ENCODE results near the gene EHD2. TPM values are rescaled to one million over a fixed set of nuclear protein-coding genes. Genes with fewer than 3 reads are reported as not detected.

EHD2 gene
- total RNA-seq, 4 donors from 2014 or later: 48.5 to 84.7 (median 70.5) TPM

DNA sequence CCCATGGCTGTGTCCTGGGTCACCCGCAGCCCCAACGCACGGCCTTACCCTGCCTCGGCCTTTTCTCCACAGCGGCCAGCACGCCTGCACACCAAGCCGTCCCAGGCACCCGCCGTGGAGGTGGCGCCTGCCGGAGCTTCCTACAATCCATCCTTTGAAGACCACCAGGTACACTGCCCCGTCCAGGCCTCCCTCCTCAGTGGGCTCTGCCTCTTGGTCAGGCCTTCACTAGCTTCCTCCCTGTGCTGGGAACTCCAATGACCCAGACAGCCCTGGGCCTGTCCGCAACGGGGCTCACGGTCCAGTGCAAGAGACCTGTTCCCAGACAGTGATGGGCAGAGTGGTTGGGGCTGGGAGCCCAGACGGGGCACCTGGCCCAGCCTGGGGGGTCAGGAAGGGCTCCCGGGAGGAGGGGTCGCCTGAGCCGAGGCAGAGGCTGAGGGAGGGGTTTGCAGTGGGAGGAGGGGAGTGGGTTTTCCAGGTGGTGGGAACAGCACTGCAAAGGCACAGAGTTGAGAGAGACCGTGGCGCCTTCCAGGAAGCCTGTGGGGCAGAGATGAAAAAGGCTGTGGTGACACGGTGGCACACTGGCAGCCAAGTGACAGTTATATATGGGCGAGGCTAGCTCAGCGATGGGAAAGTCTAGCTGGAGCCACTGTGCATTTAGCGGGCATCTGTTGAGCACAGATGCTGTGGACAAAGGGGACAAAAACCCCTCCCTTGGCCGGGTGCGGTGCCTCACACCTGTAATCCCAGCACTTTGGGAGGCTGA is 39.4 kb downstream of the EHD2 start:
- WGBS: 93% methylated on average over 23 of the region's 27 CpGs

GRCh38 chr19:47754206-47755064 is 41.2 kb downstream of the EHD2 start:
- Histone ChIP-seq H3K4me1 (no peaks in the 10 kb centered on the region), H3K36me3 (peaks cover 99% of the 10 kb centered on the region), H3K27me3 (no peaks in the 10 kb centered on the region), H3K4me3 (no peak overlapping the region), H3K27ac (no peak overlapping the region), H3K9me3 (no peaks in the 10 kb centered on the region)
- DNase-seq (ENCODE audit: low spot score in 2 of 2): peak in 1 of 2 donors; percentile 57
- 89% methylated on average over 19 of the region's 37 CpGs for WGBS
- no peak for TF ChIP-seq EP300 (IDR thresholded peaks at IDR 0.05)
- TF ChIP-seq, protein P1, sequence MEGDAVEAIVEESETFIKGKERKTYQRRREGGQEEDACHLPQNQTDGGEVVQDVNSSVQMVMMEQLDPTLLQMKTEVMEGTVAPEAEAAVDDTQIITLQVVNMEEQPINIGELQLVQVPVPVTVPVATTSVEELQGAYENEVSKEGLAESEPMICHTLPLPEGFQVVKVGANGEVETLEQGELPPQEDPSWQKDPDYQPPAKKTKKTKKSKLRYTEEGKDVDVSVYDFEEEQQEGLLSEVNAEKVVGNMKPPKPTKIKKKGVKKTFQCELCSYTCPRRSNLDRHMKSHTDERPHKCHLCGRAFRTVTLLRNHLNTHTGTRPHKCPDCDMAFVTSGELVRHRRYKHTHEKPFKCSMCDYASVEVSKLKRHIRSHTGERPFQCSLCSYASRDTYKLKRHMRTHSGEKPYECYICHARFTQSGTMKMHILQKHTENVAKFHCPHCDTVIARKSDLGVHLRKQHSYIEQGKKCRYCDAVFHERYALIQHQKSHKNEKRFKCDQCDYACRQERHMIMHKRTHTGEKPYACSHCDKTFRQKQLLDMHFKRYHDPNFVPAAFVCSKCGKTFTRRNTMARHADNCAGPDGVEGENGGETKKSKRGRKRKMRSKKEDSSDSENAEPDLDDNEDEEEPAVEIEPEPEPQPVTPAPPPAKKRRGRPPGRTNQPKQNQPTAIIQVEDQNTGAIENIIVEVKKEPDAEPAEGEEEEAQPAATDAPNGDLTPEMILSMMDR (IDR thresholded peaks at IDR 0.05): no peak
- TF ChIP-seq POLR2A (IDR thresholded peaks at IDR 0.05): no peak
- no peak for TF ChIP-seq POLR2AphosphoS5 (IDR thresholded peaks at IDR 0.05)

More for the DNA sequence above, 39.4 kb downstream of the EHD2 start:
- peaks cover 94% of the 10 kb centered on the region for H3K36me3 ChIP-seq
- peaks cover 8% of the 10 kb centered on the region for H3K4me1 ChIP-seq
- TF ChIP-seq POLR2AphosphoS5 (IDR thresholded peaks at IDR 0.05): no peak
- TF ChIP-seq EP300 (IDR thresholded peaks at IDR 0.05): no peak
- TF ChIP-seq POLR2A (IDR thresholded peaks at IDR 0.05): no peak
- TF ChIP-seq, protein P1 (IDR thresholded peaks at IDR 0.05): no peak
- H3K9me3 ChIP-seq: no peaks in the 10 kb centered on the region
- H3K27ac ChIP-seq: no peak overlapping the region
- H3K4me3 ChIP-seq: no peak overlapping the region
- H3K27me3 ChIP-seq: no peaks in the 10 kb centered on the region
- peak in 1 of 2 donors; percentile 55 for DNase-seq (ENCODE audit: low spot score in 2 of 2)

DNA sequence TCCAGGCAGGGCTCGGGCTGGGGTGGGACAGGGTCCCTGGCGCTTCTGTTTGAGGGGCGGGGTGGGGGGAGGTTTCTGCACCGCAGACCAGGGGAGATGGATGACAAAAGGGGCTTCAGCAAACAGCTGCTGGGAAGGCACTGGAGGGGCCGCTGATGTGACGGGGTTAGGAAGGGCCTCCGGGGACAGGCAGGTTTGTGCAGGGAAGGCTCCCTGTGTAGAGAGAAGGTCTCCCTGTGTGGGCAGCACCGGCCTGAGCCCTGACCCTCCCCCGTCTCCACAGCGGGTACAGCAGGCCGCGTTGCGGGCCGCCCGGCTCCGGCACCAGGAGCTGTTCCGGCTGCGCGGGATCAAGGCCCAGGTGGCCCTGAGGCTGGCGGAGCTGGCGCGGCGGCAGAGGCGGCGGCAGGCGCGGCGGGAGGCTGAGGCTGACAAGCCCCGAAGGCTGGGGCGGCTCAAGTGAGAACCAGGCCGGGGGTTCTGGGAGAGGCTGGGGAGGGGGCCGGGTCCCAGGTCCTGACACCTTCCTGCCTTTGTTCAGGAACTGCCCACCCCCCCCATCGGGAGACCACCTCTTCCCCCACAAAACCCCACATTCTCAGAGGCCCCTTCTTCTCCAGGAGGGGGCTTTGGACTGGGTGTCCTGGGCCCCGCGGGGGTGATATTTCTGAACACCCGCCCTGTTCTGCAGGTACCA is 42.0 kb downstream of the EHD2 start:
- H3K9me3 ChIP-seq: no peaks in the 10 kb centered on the region
- peak in 1 of 2 donors; percentile 60 for DNase-seq (ENCODE audit: low spot score in 2 of 2)
- WGBS: 87% methylated on average over 8 of the region's 36 CpGs
- no peaks in the 10 kb centered on the region for H3K27me3 ChIP-seq
- H3K4me1 ChIP-seq: no peaks in the 10 kb centered on the region
- TF ChIP-seq EP300 (IDR thresholded peaks at IDR 0.05) (no peak), POLR2AphosphoS5 (IDR thresholded peaks at IDR 0.05) (no peak), POLR2A (IDR thresholded peaks at IDR 0.05) (no peak)
- TF ChIP-seq, protein P1 (IDR thresholded peaks at IDR 0.05): no peak
- H3K4me3 ChIP-seq: no peak overlapping the region
- H3K27ac ChIP-seq: no peak overlapping the region
- peaks cover 93% of the 10 kb centered on the region for H3K36me3 ChIP-seq

GRCh38 chr19:47755762-47756626 is 42.8 kb downstream of the EHD2 start:
- Histone ChIP-seq H3K36me3 (peaks cover 86% of the 10 kb centered on the region), H3K27ac (no peak overlapping the region), H3K4me3 (no peak overlapping the region), H3K9me3 (no peaks in the 10 kb centered on the region), H3K4me1 (no peaks in the 10 kb centered on the region), H3K27me3 (no peaks in the 10 kb centered on the region)
- TF ChIP-seq POLR2A (IDR thresholded peaks at IDR 0.05) (no peak), EP300 (IDR thresholded peaks at IDR 0.05) (no peak), POLR2AphosphoS5 (IDR thresholded peaks at IDR 0.05) (no peak)
- TF ChIP-seq, protein P1 (IDR thresholded peaks at IDR 0.05): no peak
- DNase-seq (ENCODE audit: low spot score in 2 of 2): peak in 1 of 2 donors; percentile 63
- 92% methylated on average over 20 of the region's 28 CpGs for WGBS

All from suprapubic skin (tissue), 4 donors.